ENCODE results near the gene SDHC.

The SDHC gene

GRCh38 chr1:161357073-161357472, 42.9 kb downstream of the SDHC start:
- no peaks in the 10 kb centered on the region for H3K27me3 ChIP-seq (ENCODE audit: control insufficient read depth, insufficient read depth, low read length)
- H3K36me3 ChIP-seq (ENCODE audit: control insufficient read depth, insufficient read depth, low read length): no peaks in the 10 kb centered on the region
- H3K9ac ChIP-seq: no peak overlapping the region
- H3K4me1 ChIP-seq: no peaks in the 10 kb centered on the region
- H2AFZ ChIP-seq: no peak overlapping the region
- no peak for TF ChIP-seq CTCF (IDR thresholded peaks at IDR 0.05)
- no peak overlapping the region for H3K4me2 ChIP-seq (ENCODE audit: low read length)
- no peaks in the 10 kb centered on the region for H3K9me3 ChIP-seq (ENCODE audit: control insufficient read depth, low read length)
- no peaks in the 10 kb centered on the region for H3K79me2 ChIP-seq
- no peak overlapping the region for H3K4me3 ChIP-seq (ENCODE audit: low read depth, low read length)
- no peak overlapping the region for H3K27ac ChIP-seq

- H3K4me3 ChIP-seq (ENCODE audit: low read depth, low read length): no peak overlapping the region
- no peaks in the 10 kb centered on the region for H3K9me3 ChIP-seq (ENCODE audit: control insufficient read depth, low read length)
- no peaks in the 10 kb centered on the region for H3K27me3 ChIP-seq (ENCODE audit: control insufficient read depth, insufficient read depth, low read length)
- H2AFZ ChIP-seq: no peak overlapping the region
- H3K27ac ChIP-seq: no peak overlapping the region
- no peaks in the 10 kb centered on the region for H3K36me3 ChIP-seq (ENCODE audit: control insufficient read depth, insufficient read depth, low read length)
- no peaks in the 10 kb centered on the region for H3K79me2 ChIP-seq
- no peak overlapping the region for H3K9ac ChIP-seq
- H3K4me2 ChIP-seq (ENCODE audit: low read length): no peak overlapping the region
- H3K4me1 ChIP-seq: no peaks in the 10 kb centered on the region
- no peak for TF ChIP-seq CTCF (IDR thresholded peaks at IDR 0.05)
Measured at GRCh38 chr1:161359291-161359690, 45.1 kb downstream of the SDHC start.

GRCh38 chr1:161364332-161364731, 50.2 kb downstream of the SDHC start:
- H3K9ac ChIP-seq: no peak overlapping the region
- H3K27ac ChIP-seq: no peak overlapping the region
- H3K79me2 ChIP-seq: no peaks in the 10 kb centered on the region
- no peak overlapping the region for H3K4me3 ChIP-seq (ENCODE audit: low read depth, low read length)
- no peak overlapping the region for H2AFZ ChIP-seq
- peaks cover 2% of the 10 kb centered on the region for H3K4me1 ChIP-seq
- no peaks in the 10 kb centered on the region for H3K27me3 ChIP-seq (ENCODE audit: control insufficient read depth, insufficient read depth, low read length)
- H3K4me2 ChIP-seq (ENCODE audit: low read length): no peak overlapping the region
- no peaks in the 10 kb centered on the region for H3K9me3 ChIP-seq (ENCODE audit: control insufficient read depth, low read length)
- no peaks in the 10 kb centered on the region for H3K36me3 ChIP-seq (ENCODE audit: control insufficient read depth, insufficient read depth, low read length)
- TF ChIP-seq CTCF (IDR thresholded peaks at IDR 0.05): no peak

- H3K27ac ChIP-seq: no peak overlapping the region
- no peak overlapping the region for H3K9ac ChIP-seq
- H3K4me1 ChIP-seq: peaks cover 2% of the 10 kb centered on the region
- no peak overlapping the region for H2AFZ ChIP-seq
- H3K36me3 ChIP-seq (ENCODE audit: control insufficient read depth, insufficient read depth, low read length): no peaks in the 10 kb centered on the region
- no peaks in the 10 kb centered on the region for H3K79me2 ChIP-seq
- no peak overlapping the region for H3K4me3 ChIP-seq (ENCODE audit: low read depth, low read length)
- H3K27me3 ChIP-seq (ENCODE audit: control insufficient read depth, insufficient read depth, low read length): no peaks in the 10 kb centered on the region
- no peak overlapping the region for H3K4me2 ChIP-seq (ENCODE audit: low read length)
- TF ChIP-seq CTCF (IDR thresholded peaks at IDR 0.05): no peak
- no peaks in the 10 kb centered on the region for H3K9me3 ChIP-seq (ENCODE audit: control insufficient read depth, low read length)
Measured at GRCh38 chr1:161365207-161365606, 51.0 kb downstream of the SDHC start.

- H3K4me1 ChIP-seq: peaks cover 2% of the 10 kb centered on the region
- no peak within 1 kb of the TSS for H3K9ac ChIP-seq
- H2AFZ ChIP-seq: no peak within 1 kb of the TSS
- H3K27ac ChIP-seq: peak within 1 kb of the TSS; percentile 65
- TF ChIP-seq CTCF (IDR thresholded peaks at IDR 0.05): peak; percentile 13
- H3K9me3 ChIP-seq (ENCODE audit: control insufficient read depth, low read length): no peaks in the 10 kb centered on the region
- H3K4me3 ChIP-seq (ENCODE audit: low read depth, low read length): no peak within 1 kb of the TSS
- no peaks in the 10 kb centered on the region for H3K27me3 ChIP-seq (ENCODE audit: control insufficient read depth, insufficient read depth, low read length)
- no peaks in the 10 kb centered on the region for H3K36me3 ChIP-seq (ENCODE audit: control insufficient read depth, insufficient read depth, low read length)
- H3K79me2 ChIP-seq: no peaks in the 10 kb centered on the region
- H3K4me2 ChIP-seq (ENCODE audit: low read length): no peak within 1 kb of the TSS
Measured at GRCh38 chr1:161367684-161368400, 53.7 kb downstream of the SDHC start, which contains the start of gene CFAP126. Gene CFAP126 (minus strand): TSS chr1:161367876. CDS start chr1:161367868, 8 bp downstream.
